Stimulated activated naive CD8-positive, alpha-beta T cell treated with anti-CD3 and anti-CD28 coated beads, Interleukin-15, amount 100 ng/mL, for 72 hours (primary cell): ENCODE measurements around the gene CNTNAP5.

Experiments
- ATAC-seq: fragments of 150-1000 bp; cut with Tn5 transposase; 2 replicates; pipeline ENCODE4 v1.10.0; 2021; ENCODE audit warnings: mild to moderate bottlenecking, moderate library complexity
- DNase-seq, 2 donors: peaks; one replicate each; pipeline ENCODE4 v3.0.0; 2021 to 2022
- H3K27ac Mint-ChIP-seq, 2 donors: one replicate each; pipeline ENCODE4 v1.8.0; 2022; ENCODE audit warnings: mild to moderate bottlenecking in 2 of 2, mixed read lengths in 2 of 2, moderate library complexity in 2 of 2
- H3K27me3 Mint-ChIP-seq: one replicate; pipeline ENCODE4 v1.8.0; 2022; ENCODE audit warnings: mixed read lengths
- H3K4me1 Mint-ChIP-seq: one replicate; pipeline ENCODE4 v1.8.0; 2022; ENCODE audit warnings: mild to moderate bottlenecking, mixed read lengths
- H3K4me3 Mint-ChIP-seq, 2 donors: one replicate each; pipeline ENCODE4 v1.8.0; 2022; ENCODE audit warnings: mild to moderate bottlenecking in 2 of 2, mixed read lengths in 2 of 2, moderate library complexity in 1 of 2
- H3K9me3 Mint-ChIP-seq, 2 donors: one replicate each; pipeline ENCODE4 v1.8.0; 2022; ENCODE audit warnings: mixed read lengths in 2 of 2

CNTNAP5 gene

DNA sequence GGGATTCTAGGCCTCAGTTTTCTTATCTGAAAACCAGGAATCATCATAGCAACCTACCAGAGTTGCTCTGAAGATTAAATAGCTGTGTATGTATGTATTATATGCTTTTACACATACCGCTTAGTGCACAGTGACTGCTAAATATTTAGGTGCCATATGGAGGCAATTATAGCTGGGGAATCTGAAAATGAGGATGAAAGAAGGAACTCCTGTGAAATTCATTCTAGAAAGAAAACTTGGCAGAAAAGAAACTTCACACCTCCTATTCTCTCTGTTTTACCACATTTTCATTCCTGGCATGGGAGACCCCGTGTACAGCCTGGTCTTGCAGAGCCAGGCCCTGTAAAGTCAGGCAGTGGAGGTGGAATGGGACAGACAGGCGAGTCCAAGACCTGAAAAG, 862.4 kb downstream of the CNTNAP5 start:
- Mint-ChIP-seq H3K4me1 (no peaks in the 10 kb centered on the region), H3K27me3 (no peaks in the 10 kb centered on the region), H3K9me3 (peaks cover 9 to 12% of the 10 kb centered on the region in 2 donors), H3K27ac (no peak overlapping the region), H3K4me3 (no peak overlapping the region)
- no peak for ATAC-seq
- DNase-seq: no peak

DNA sequence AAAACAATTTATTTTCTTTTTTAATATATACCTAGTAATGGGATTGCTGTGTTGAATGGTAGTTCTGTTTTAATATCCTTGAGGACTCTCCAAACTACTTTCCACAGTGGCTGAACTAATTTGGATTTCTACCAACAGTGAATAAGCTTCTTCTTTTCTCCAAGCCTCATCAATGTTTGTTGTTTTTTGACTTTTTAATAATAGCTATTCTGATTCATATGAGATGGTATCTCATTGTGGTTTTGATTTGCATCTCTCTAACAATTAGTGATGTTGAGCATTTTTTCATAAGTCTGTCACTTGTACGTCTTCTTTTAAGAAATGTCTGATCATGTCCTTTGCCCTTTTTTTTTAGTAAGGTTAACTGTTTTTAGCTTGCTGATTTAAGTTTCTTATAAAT, 863.3 kb downstream of the CNTNAP5 start:
- H3K4me1 Mint-ChIP-seq: no peaks in the 10 kb centered on the region
- DNase-seq (no peak), ATAC-seq (no peak)
- H3K4me3 Mint-ChIP-seq: no peak overlapping the region
- no peak overlapping the region for H3K27ac Mint-ChIP-seq
- H3K27me3 Mint-ChIP-seq: no peaks in the 10 kb centered on the region
- H3K9me3 Mint-ChIP-seq: peaks cover 9 to 12% of the 10 kb centered on the region in 2 donors

DNA sequence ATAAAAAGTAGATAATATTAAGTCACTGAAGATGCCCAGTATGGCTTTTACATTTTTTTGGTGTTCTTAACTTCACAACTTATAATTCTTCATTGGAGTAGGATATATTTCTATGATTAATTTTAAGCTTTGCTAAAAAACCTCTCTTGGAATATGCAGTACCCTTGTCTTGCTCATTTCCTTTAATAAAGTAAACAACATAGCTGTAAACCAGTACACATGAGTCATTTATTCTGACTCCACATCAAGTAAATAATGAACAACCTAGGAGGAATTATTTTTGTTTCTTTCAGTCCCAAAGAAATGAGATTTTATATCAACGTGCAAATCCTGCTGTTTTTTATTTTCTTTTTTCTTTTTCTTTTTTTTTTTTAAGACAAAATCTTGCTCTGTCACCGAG, 869.1 kb downstream of the CNTNAP5 start:
- no peak for ATAC-seq
- no peak overlapping the region for H3K27ac Mint-ChIP-seq

DNA sequence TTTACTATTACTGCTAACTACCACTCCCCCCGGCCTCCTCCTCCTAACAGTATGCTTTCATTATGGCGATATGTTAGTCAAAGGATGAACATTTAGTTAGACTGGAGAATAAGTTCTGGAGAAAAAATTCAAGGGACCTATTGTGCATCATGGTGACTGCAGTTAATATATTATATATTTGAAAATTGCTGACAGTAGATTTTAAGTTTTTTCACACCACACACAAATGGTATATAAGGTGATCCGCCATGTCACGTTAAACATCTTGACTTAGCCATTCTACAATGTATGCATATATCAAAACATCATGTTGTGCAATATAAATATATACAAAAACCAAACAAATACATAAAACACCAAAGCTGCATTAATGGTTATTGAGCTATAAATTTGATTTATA, 873.7 kb downstream of the CNTNAP5 start:
- H3K4me1 Mint-ChIP-seq: no peaks in the 10 kb centered on the region
- no peak for DNase-seq
- H3K4me3 Mint-ChIP-seq: no peak overlapping the region
- no peak overlapping the region for H3K27ac Mint-ChIP-seq
- H3K27me3 Mint-ChIP-seq: no peaks in the 10 kb centered on the region
- no peak for ATAC-seq
- peaks cover 7 to 10% of the 10 kb centered on the region in 2 donors for H3K9me3 Mint-ChIP-seq

More for the DNA sequence above, 869.1 kb downstream of the CNTNAP5 start:
- H3K27me3 Mint-ChIP-seq: no peaks in the 10 kb centered on the region
- no peak overlapping the region for H3K4me3 Mint-ChIP-seq
- H3K9me3 Mint-ChIP-seq: no peaks in the 10 kb centered on the region
- H3K4me1 Mint-ChIP-seq: no peaks in the 10 kb centered on the region
- DNase-seq: no peak

DNA sequence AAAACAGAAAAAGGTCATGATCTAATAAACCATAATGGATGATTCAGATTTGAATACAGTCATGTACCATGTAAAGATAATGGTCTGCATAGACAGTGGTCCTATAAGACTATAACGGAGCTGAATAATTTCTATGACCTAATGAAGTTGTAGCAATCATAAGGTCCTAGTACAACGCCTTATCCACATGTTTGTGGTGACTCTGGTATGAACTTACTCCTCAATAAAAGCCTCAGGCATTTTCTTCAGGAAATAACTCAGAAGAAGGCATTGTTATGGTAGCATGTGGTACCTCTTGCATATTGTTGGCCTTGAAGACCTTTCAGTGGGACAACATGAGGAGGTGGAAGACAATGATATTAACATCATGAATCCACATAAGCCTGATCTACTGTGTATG, 883.3 kb downstream of the CNTNAP5 start:
- DNase-seq (no peak), ATAC-seq (no peak)
- no peak overlapping the region for H3K27ac Mint-ChIP-seq

DNA sequence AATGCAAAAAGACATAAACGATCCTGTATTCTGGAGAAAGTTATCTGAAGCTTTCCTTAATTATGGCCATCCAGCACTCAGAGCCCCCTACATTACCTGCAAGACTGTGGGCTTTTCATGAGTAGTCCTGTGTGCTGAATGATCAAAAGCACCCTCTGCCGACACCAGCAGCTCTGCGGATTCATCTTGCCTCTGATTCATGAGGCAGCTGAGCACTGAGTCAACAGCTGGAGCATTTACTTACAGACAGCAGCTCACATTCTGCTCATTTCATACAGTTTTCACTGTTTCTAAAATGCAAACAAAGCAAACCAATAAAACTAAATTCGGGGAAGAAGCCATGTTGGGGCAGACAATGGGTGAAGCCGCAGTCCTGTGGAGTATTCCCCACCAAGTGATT, 886.5 kb downstream of the CNTNAP5 start:
- Mint-ChIP-seq H3K9me3 (peaks cover 0 to 6% of the 10 kb centered on the region in 2 donors), H3K27me3 (no peaks in the 10 kb centered on the region), H3K27ac (no peak overlapping the region), H3K4me1 (no peaks in the 10 kb centered on the region), H3K4me3 (no peak overlapping the region)
- no peak for DNase-seq
- no peak for ATAC-seq

More for the DNA sequence above, 883.3 kb downstream of the CNTNAP5 start:
- Mint-ChIP-seq H3K9me3 (peaks cover 0 to 6% of the 10 kb centered on the region in 2 donors), H3K4me1 (no peaks in the 10 kb centered on the region), H3K4me3 (no peak overlapping the region), H3K27me3 (no peaks in the 10 kb centered on the region)

DNA sequence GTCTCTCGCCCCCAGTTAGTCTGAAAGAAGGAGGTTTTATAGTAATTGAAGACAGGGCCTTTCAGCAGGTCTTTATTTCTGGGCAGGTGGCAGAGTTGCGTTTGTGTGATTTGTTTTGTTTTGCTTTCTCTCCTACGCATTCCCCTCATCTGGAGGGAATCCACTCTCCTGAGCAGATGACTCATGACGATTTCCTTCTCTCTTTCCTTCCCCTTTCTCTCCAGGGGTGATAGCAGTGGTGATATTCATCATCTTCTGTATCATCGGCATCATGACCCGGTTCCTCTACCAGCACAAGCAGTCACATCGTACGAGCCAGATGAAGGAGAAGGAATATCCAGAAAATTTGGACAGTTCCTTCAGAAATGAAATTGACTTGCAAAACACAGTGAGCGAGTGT, 888.8 kb downstream of the CNTNAP5 start:
- Mint-ChIP-seq H3K27ac (no peak overlapping the region), H3K4me3 (no peak overlapping the region), H3K4me1 (no peaks in the 10 kb centered on the region), H3K27me3 (no peaks in the 10 kb centered on the region), H3K9me3 (peaks cover 11% of the 10 kb centered on the region in 2 donors)
- DNase-seq (no peak), ATAC-seq (no peak)

DNA sequence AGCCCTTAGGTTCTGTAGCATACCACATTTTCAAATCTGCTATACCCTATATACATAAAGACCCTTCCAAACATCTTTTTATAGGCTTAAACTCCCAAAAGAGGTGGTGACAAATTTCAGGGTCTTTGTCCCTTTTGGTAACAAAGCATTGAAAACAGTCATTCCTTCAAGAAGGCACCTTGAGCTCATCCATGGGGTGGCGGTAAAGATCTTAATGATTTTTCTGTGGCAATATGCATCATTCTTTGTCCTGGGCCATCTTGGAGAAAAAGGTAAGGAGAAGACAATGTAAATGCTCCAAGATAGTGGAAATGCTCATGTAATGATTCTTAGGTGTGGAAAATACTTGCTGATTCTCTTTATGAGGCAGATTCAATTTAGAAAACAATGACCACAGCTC, 890.5 kb downstream of the CNTNAP5 start:
- ATAC-seq (no peak), DNase-seq (no peak)
- no peaks in the 10 kb centered on the region for H3K4me1 Mint-ChIP-seq
- H3K4me3 Mint-ChIP-seq: no peak overlapping the region
- H3K27me3 Mint-ChIP-seq: no peaks in the 10 kb centered on the region
- H3K27ac Mint-ChIP-seq: no peak overlapping the region
- peaks cover 5 to 15% of the 10 kb centered on the region in 2 donors for H3K9me3 Mint-ChIP-seq

DNA sequence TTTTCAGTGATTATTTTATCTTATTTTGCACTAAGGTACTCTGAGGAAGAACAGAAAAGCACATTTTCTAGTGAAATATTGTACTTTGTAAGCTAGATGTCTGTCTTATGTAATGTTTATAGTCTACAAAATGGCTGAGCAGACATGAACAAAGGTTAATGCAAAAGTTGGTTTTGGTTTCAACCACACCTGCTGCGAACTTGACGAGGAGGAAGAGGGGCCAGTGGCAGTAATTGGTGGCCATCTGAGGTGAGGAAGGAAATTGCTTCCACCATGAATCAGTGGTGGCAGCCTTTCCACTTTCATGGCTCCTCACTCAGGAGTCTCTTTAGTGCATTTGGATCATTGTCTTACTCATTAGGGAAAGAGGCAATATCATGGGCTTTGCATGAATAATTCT, 894.2 kb downstream of the CNTNAP5 start:
- no peak for ATAC-seq
- no peak overlapping the region for H3K27ac Mint-ChIP-seq
- DNase-seq: no peak
- no peaks in the 10 kb centered on the region for H3K4me1 Mint-ChIP-seq
- H3K4me3 Mint-ChIP-seq: no peak overlapping the region
- H3K9me3 Mint-ChIP-seq: peaks cover 12 to 15% of the 10 kb centered on the region in 2 donors
- no peaks in the 10 kb centered on the region for H3K27me3 Mint-ChIP-seq

DNA sequence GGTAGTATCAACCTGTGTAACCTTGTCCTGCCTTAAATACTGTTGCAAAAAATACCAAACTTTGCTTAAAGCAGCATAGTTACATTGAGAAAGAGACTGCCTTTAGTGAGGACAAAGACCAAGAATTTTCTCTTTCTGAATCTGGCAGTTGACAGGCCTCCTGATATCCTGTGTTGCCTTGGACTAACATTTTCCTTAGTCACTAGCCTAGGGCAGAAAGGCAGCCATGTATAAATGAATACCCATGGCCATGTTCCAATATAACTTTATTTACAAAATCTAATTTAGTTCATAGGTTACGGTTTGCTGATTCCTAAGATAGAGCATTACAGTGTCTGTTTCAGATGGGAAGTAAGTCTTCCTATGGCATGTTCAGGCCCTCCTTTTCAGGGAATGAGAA, 895.4 kb downstream of the CNTNAP5 start:
- DNase-seq (no peak), ATAC-seq (no peak)
- no peak overlapping the region for H3K4me3 Mint-ChIP-seq
- H3K4me1 Mint-ChIP-seq: no peaks in the 10 kb centered on the region
- no peak overlapping the region for H3K27ac Mint-ChIP-seq
- H3K9me3 Mint-ChIP-seq: peaks cover 12 to 15% of the 10 kb centered on the region in 2 donors
- H3K27me3 Mint-ChIP-seq: no peaks in the 10 kb centered on the region

DNA sequence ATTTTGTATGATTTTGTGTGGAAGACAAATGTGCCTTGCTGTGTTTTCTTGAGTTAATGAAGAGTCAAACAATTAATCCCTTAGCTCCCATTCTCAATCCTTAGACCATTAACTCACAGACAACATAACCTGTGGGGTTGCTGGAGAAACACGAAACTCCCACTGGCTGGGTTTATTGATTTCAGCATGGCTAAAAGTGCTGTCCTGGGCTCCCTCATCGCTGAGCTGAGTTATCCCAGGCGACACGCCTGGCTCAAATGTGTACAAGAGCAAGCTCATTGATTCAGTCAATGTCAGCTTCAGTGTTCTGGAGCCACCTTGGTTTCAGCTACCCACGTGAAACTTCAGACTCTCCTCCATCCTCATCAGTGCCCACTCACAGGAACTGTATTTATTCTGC, 896.1 kb downstream of the CNTNAP5 start:
- DNase-seq (no peak), ATAC-seq (no peak)
- Mint-ChIP-seq H3K9me3 (peaks cover 12 to 15% of the 10 kb centered on the region in 2 donors), H3K27ac (no peak overlapping the region), H3K4me1 (no peaks in the 10 kb centered on the region), H3K4me3 (no peak overlapping the region), H3K27me3 (no peaks in the 10 kb centered on the region)

DNA sequence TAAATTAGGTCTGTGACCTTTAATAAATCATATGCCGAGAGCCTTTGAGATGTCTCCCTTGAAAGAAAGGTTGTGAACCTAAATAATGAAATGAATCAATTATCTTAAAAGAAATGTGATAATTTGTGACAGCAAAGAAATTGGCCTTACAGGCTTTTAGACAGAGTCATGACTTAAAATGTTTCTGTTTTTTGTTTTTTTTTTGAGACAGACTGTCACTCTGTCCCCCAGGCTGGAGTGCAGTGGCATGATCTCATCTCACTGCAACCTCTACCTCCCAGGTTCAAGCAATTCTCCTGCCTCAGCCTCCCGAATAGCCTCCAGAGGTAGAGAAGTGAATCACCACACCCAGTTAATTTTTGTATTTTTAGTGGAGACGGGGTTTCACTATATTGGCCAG, 898.0 kb downstream of the CNTNAP5 start:
- Mint-ChIP-seq H3K4me1 (no peaks in the 10 kb centered on the region), H3K4me3 (no peak overlapping the region), H3K27me3 (no peaks in the 10 kb centered on the region), H3K27ac (no peak overlapping the region), H3K9me3 (peaks cover 10 to 12% of the 10 kb centered on the region in 2 donors)
- DNase-seq (no peak), ATAC-seq (no peak)

DNA sequence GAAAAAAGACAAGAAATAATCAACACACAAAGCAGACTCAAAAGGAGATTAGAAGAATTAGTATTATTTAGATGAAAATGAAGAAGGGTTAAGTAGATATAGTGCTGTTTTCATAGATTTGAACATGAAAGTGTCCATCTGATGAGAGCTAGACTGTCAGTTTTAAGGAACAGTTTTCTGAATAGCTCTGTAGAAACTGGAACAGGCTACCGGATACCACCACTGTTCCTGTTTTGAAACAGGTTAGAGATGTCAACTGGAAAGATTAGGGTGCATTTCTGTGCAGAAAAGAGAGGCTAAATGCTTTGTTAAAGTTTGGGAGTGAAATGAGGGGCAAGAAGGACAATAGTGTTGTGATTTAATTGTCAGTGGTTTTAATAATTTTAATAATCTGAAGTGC, 908.8 kb downstream of the CNTNAP5 start:
- no peak overlapping the region for H3K27ac Mint-ChIP-seq
- no peak overlapping the region for H3K4me3 Mint-ChIP-seq
- no peak for DNase-seq
- no peak for ATAC-seq
- peaks cover 0 to 12% of the 10 kb centered on the region in 2 donors for H3K9me3 Mint-ChIP-seq
- H3K27me3 Mint-ChIP-seq: no peaks in the 10 kb centered on the region
- no peaks in the 10 kb centered on the region for H3K4me1 Mint-ChIP-seq

DNA sequence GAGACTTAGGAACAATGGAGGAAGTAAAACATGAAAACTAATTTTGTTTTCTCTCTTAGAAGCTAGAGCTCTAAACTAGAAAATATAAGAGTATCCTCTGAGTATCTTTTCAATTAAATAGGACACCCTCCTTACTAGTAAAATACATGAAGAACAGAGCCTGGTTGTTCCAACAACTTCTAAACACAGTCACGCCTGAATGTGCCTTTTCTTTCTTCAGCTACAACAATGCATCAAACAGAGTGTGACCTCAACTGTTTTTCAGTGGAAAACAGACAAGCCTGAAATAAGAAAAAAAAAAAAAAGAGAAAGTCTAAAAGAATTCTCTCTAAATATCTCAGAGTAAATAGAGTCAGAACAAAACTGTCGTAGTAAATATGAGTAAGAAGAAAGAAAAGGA, 928.8 kb downstream of the CNTNAP5 start:
- H3K4me3 Mint-ChIP-seq: no peak overlapping the region
- H3K27ac Mint-ChIP-seq: no peak overlapping the region
- H3K27me3 Mint-ChIP-seq: no peaks in the 10 kb centered on the region
- no peak for DNase-seq
- H3K9me3 Mint-ChIP-seq: peaks cover 3 to 20% of the 10 kb centered on the region in 2 donors
- no peaks in the 10 kb centered on the region for H3K4me1 Mint-ChIP-seq
- no peak for ATAC-seq

DNA sequence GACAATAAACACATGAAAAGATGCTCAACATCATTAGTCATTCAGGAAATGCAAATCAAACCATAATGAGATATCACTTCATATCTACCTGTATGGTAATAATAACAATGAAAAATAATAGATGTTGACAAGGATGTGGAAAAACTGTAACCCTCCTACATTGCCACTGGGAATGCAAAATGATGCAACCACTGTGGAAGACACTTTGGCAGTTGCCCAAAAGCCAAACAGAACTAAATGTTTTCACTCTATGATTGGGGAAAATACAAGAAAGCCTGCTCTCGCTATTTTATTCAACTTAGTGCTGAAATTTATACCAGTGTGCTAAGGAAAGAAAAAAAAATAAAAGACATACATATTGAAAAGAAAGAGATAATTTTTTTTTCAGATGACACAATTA, 934.5 kb downstream of the CNTNAP5 start:
- ATAC-seq (no peak), DNase-seq (no peak)
- no peaks in the 10 kb centered on the region for H3K27me3 Mint-ChIP-seq
- no peak overlapping the region for H3K27ac Mint-ChIP-seq
- H3K4me3 Mint-ChIP-seq: no peak overlapping the region
- H3K9me3 Mint-ChIP-seq: no peaks in the 10 kb centered on the region
- H3K4me1 Mint-ChIP-seq: no peaks in the 10 kb centered on the region

DNA sequence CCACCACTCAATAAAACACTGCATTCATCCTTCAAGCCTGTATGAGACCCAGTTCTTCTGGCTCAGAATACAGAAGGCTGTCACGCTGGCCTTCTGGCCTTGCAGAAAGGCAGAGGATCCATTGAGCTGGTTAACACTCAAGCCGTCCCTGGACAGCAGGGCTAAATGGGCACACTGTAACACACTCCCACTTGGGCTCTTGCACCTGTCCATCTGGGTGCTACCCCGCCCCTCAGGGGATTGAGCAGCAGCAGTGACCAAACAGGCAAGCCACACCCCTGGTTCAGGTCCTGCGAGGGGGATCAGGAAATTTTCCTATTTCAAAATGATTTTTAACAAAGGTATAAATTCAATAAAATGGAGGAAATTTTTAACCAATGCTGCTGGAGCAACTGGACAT, 936.0 kb downstream of the CNTNAP5 start:
- no peaks in the 10 kb centered on the region for H3K4me1 Mint-ChIP-seq
- no peak overlapping the region for H3K27ac Mint-ChIP-seq
- DNase-seq (no peak), ATAC-seq (no peak)
- no peaks in the 10 kb centered on the region for H3K9me3 Mint-ChIP-seq
- no peaks in the 10 kb centered on the region for H3K27me3 Mint-ChIP-seq
- no peak overlapping the region for H3K4me3 Mint-ChIP-seq
